Endothelial cell of umbilical vein (primary cell): ENCODE measurements around the gene MAP2K7.

Source experiments
- CTCF ChIP-seq, 2 donors: IDR thresholded peaks; 1 replicate in 1 of 2; 2 replicates in 1 of 2; pipeline ENCODE4 v1.5.1; 2011; ENCODE audit warnings: low read length in 2 of 2, mild to moderate bottlenecking in 2 of 2, moderate library complexity in 2 of 2, control low read depth in 1 of 2, inconsistent platforms in 1 of 2, low read depth in 1 of 2; ENCODE audit not compliant: insufficient read depth in 1 of 2; ENCODE audit errors: extremely low read depth in 1 of 2
- EZH2 ChIP-seq: IDR thresholded peaks from 2 replicates; pipeline ENCODE4 v1.6.1; 2012; ENCODE audit warnings: borderline replicate concordance, low read depth, mild to moderate bottlenecking, moderate library complexity, low read length, inconsistent platforms; ENCODE audit not compliant: severe bottlenecking
- FOS ChIP-seq: IDR thresholded peaks from 2 replicates; pipeline ENCODE4 v1.6.1; 2011; ENCODE audit warnings: mild to moderate bottlenecking, low read length, moderate library complexity, borderline replicate concordance; ENCODE audit not compliant: insufficient read depth
- MAX ChIP-seq: IDR thresholded peaks from 2 replicates; pipeline ENCODE4 v1.6.1; 2011; ENCODE audit not compliant: insufficient read depth, insufficient read length
- POLR2A ChIP-seq: IDR thresholded peaks from 2 replicates; pipeline ENCODE4 v1.6.1; 2012; ENCODE audit warnings: low read depth, mild to moderate bottlenecking, control low read depth, low read length
- POLR2AphosphoS5 ChIP-seq: IDR thresholded peaks from 2 replicates; pipeline ENCODE4 v1.6.1; 2012; ENCODE audit warnings: low read depth, mild to moderate bottlenecking, control low read depth, low read length, moderate library complexity; ENCODE audit not compliant: insufficient read depth

DNA sequence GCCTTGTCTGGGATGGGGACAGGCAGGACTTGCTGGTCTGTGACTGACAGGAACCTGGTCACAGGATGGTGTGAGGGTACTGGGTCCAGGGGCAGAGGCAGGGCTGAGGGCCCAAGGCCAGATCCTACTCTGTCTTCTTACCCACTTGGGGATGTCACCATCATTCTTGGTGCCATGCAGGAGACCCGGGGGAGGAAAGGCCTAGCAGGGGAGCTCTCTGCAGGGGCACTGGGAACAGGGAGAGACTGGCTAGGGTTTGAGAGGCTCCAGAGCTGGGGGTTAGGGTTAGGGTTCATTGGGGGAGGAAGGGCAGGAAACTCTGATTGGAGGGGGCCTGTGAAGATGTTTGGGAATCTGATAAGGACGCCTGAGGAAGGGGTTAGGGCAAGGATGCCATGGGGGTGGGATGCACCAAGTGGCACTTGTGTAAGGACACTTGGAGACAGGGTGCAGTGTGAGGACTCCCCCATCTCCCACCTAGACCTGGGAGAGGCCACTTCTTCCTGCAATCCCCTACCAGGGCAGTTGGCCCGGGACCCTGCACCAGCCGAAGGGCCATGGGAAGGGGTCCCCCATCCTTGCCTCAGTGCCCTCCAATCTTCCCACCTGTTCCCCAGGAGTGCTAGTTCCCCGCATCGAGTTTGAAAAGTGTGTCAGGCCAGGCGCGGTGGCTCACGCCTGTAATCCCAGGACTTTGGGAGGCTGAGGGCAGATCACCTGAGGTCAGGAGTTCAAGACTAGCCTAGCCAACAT, 36.4 kb upstream of the MAP2K7 start:
- TF ChIP-seq MAX (no peak), EZH2 (no peak), POLR2A (no peak), CTCF (IDR thresholded peaks at IDR 0.05; ENCODE audit: extremely low read depth in 1 of 2, insufficient read depth in 1 of 2, low read depth in 1 of 2, low read length in 2 of 2) (no peak), POLR2AphosphoS5 (no peak), FOS (no peak)
